Measurements from ENCODE around the gene ACADVL. TPM values are rescaled to one million over a fixed set of nuclear protein-coding genes. Genes with fewer than 3 reads are reported as not detected.

Gene ACADVL
- total RNA-seq, 1 experiment from 2014 or later: 305 TPM

- intact Hi-C loops (cut with micrococcal nuclease; ENCODE audit: unreplicated experiment): no loop called here
- in situ Hi-C loops (cut with HindIII; ENCODE audit: low pct_unique_long_range_greater_than_20kb, low sequenced_read_pairs): no loop called here
- Histone ChIP-seq H3K36me3 (ENCODE audit: control insufficient read depth, insufficient read depth, low read length) (peaks cover 5% of the 10 kb centered on the region; the same call in 1 of the 2 replicates), H3K4me1 (ENCODE audit: control insufficient read depth, insufficient read depth, low read length) (peaks cover 62% of the 10 kb centered on the region), H3K4me3 (ENCODE audit: low read depth in 2 of 2, low read length in 2 of 2) (no peak overlapping the region), H3K27me3 (ENCODE audit: control insufficient read depth, insufficient read depth, low read length) (no peaks in the 10 kb centered on the region), H3K9me3 (ENCODE audit: control insufficient read depth, insufficient read depth, low read depth, low read length) (no peaks in the 10 kb centered on the region), H3K27ac (ENCODE audit: low read length) (peak overlapping the region; percentile 48; the same call in 1 of the 2 replicates)
- TF ChIP-seq SIN3A (IDR thresholded peaks at IDR 0.05; ENCODE audit: borderline replicate concordance, insufficient read depth, low read depth, low read length): 0 out of 2 replicates have a peak, but pooled peaks have one; percentile 55
- no peak for TF ChIP-seq REST (IDR thresholded peaks at IDR 0.05; ENCODE audit: insufficient read depth in 1 of 2, low read depth in 2 of 2, low read length in 1 of 2)
- DNase-seq (ENCODE audit: low read depth, low spot score): no peak
- ChIA-PET POLR2A (interaction anchor here (0.5 kb wide), 1 partner anchor 83 kb away, joined by 5 read pairs; no protein-coding TSS in a partner anchor), CTCF (interaction anchor here (0.5 kb wide), 1 partner anchor 411 kb away, joined by 3 read pairs; no protein-coding TSS in a partner anchor)
- no TSS peak for BruUV-seq (replicated peaks)
- ATAC-seq: peak; percentile 1; the same call in 1 of the 2 replicates
These were observed 3.2 kb downstream of the ACADVL start for GRCh38 chr17:7222972-7223292.

GRCh38 chr17:7223375-7223774, 3.6 kb downstream of the ACADVL start:
- Histone ChIP-seq H3K4me3 (ENCODE audit: low read depth in 2 of 2, low read length in 2 of 2) (no peak overlapping the region), H3K27ac (ENCODE audit: low read length) (peak overlapping the region; percentile 57), H3K36me3 (ENCODE audit: control insufficient read depth, insufficient read depth, low read length) (peaks cover 5% of the 10 kb centered on the region; the same call in 1 of the 2 replicates), H3K9me3 (ENCODE audit: control insufficient read depth, insufficient read depth, low read depth, low read length) (no peaks in the 10 kb centered on the region), H3K27me3 (ENCODE audit: control insufficient read depth, insufficient read depth, low read length) (no peaks in the 10 kb centered on the region), H3K4me1 (ENCODE audit: control insufficient read depth, insufficient read depth, low read length) (peaks cover 57% of the 10 kb centered on the region)
- ATAC-seq (no peak), DNase-seq (ENCODE audit: low read depth, low spot score) (no peak)
- no TSS peak for BruUV-seq (replicated peaks)
- POLR2A ChIA-PET: no interaction called here
- in situ Hi-C loops (cut with HindIII; ENCODE audit: low pct_unique_long_range_greater_than_20kb, low sequenced_read_pairs): no loop called here
- intact Hi-C loops (cut with micrococcal nuclease; ENCODE audit: unreplicated experiment): no loop called here
- CTCF ChIA-PET: interaction anchor here (0.5 kb wide), 1 partner anchor 411 kb away, joined by 3 read pairs; no protein-coding TSS in a partner anchor
- TF ChIP-seq TCF7L2 (IDR thresholded peaks at IDR 0.05; ENCODE audit: low read depth, low read length): no peak
- no peak for TF ChIP-seq REST (IDR thresholded peaks at IDR 0.05; ENCODE audit: insufficient read depth in 1 of 2, low read depth in 2 of 2, low read length in 1 of 2)
- TF ChIP-seq CTCF (IDR thresholded peaks at IDR 0.05): no peak
- TF ChIP-seq SIN3A (IDR thresholded peaks at IDR 0.05; ENCODE audit: borderline replicate concordance, insufficient read depth, low read depth, low read length): no peak
- TF ChIP-seq POLR2AphosphoS5 (IDR thresholded peaks at IDR 0.05; ENCODE audit: low read depth, low read length): no peak
